Tibial artery (tissue), 4 donors: ENCODE data around the gene ACAD10.
A peak's percentile ranks its signal among the peaks of the same experiment; 100 is the strongest.

Source experiments
- DNase-seq, 2 donors: peaks; one replicate each; pipeline ENCODE4 v3.0.0-alpha.2; 2019
- H3K27ac ChIP-seq, 2 donors: fragments of 200-600 bp; sonication (generic) in 1 of 2; 1 replicate in 1 of 2; 2 replicates in 1 of 2; pipeline ENCODE4 v1.5.1; 2018 to 2019; ENCODE audit warnings: mild to moderate bottlenecking in 1 of 2
- H3K27me3 ChIP-seq, 2 donors: fragments of 200-600 bp; sonication (generic) in 1 of 2; one replicate each; pipeline versions ENCODE4 v1.5.1 to v1.6.0; 2016 to 2019
- H3K36me3 ChIP-seq, 3 donors: fragments of 200-600 bp; sonication (generic) in 2 of 3; one replicate each; pipeline ENCODE4 v1.5.1; 2016 to 2019; ENCODE audit warnings: mild to moderate bottlenecking in 2 of 3
- H3K4me1 ChIP-seq, 4 donors: fragments of 200-600 bp; sonication (generic) in 2 of 4; 1 replicate in 3 of 4; 2 replicates in 1 of 4; pipeline ENCODE4 v1.5.1; 2016 to 2019
- H3K4me3 ChIP-seq, 2 donors: fragments of 200-600 bp; sonication (generic) in 1 of 2; 1 replicate in 1 of 2; 2 replicates in 1 of 2; pipeline ENCODE4 v1.5.1; 2018 to 2019; ENCODE audit warnings: mild to moderate bottlenecking in 2 of 2
- H3K9me3 ChIP-seq, 3 donors: fragments of 200-600 bp; sonication (generic) in 1 of 3; one replicate each; pipeline ENCODE4 v1.5.1; 2016 to 2019
- intact Hi-C: fragments of 100-400 bp; cut with DNase I; formaldehyde crosslinking; loops from one replicate; pipeline ENCODE4 v1.15.0; 2023; ENCODE audit warnings: low total_unique reads
- TF ChIP-seq, protein P1 (sequence below), 2 experiments: fragments of 200-600 bp in 1 of 2; fragments of 450-650 bp in 1 of 2; IDR thresholded peaks; one replicate each; pipeline ENCODE4 v1.5.1; 2017 to 2019; ENCODE audit warnings: antibody characterized with exemption in 2 of 2, mild to moderate bottlenecking in 1 of 2, moderate library complexity in 1 of 2

ACAD10 gene

DNA sequence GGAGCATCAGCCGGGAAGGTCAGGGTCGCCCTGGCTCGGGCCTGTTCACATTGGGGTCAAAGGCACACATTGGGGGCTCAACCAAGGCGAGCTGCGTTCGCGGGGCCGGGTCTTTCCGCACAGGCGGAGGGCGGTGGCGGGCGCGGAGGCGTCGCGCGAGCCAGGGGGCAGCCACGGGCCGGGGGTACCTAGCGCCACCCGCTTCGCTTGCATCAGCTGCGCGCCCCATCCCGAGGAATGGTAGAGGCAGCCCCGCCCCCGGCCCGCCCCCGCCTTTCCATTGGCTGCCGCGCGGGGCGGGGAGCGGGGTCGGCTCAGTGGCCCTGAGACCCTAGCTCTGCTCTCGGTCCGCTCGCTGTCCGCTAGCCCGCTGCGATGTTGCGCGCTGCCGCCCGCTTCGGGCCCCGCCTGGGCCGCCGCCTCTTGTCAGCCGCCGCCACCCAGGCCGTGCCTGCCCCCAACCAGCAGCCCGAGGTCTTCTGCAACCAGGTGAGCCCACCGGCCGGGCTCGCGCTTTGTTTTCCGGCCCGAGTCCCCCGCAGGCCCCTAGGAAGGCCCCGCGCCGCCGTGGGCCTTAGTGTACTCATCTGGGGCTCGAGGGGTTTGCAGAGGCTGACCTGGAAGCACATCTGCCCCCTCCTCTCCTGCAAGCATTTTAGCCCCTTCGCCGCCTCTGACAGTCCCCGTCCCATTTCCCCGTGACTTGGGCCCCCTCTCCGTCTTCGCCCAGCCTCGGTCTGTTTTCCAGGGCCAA is 80.9 kb downstream of the ACAD10 start, which contains the start of gene ALDH2:
Gene ALDH2, plus strand, starts transcription at position 326 of the 754 bp plus-strand sequence. Its CDS starts 50 bp downstream, at position 376.
- peaks cover 0 to 45% (median 29%) of the 10 kb centered on the region in 4 donors for H3K4me1 ChIP-seq
- no peaks in the 10 kb centered on the region for H3K27me3 ChIP-seq
- no peaks in the 10 kb centered on the region for H3K36me3 ChIP-seq
- peak; percentile 81 to 91 for DNase-seq
- intact Hi-C loops: no loop called here
- H3K4me3 ChIP-seq: peak within 1 kb of the TSS; percentile 80 to 88
- TF ChIP-seq, protein P1, sequence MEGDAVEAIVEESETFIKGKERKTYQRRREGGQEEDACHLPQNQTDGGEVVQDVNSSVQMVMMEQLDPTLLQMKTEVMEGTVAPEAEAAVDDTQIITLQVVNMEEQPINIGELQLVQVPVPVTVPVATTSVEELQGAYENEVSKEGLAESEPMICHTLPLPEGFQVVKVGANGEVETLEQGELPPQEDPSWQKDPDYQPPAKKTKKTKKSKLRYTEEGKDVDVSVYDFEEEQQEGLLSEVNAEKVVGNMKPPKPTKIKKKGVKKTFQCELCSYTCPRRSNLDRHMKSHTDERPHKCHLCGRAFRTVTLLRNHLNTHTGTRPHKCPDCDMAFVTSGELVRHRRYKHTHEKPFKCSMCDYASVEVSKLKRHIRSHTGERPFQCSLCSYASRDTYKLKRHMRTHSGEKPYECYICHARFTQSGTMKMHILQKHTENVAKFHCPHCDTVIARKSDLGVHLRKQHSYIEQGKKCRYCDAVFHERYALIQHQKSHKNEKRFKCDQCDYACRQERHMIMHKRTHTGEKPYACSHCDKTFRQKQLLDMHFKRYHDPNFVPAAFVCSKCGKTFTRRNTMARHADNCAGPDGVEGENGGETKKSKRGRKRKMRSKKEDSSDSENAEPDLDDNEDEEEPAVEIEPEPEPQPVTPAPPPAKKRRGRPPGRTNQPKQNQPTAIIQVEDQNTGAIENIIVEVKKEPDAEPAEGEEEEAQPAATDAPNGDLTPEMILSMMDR (IDR thresholded peaks at IDR 0.05): no peak
- no peaks in the 10 kb centered on the region for H3K9me3 ChIP-seq
- peak within 1 kb of the TSS; percentile 86 to 94 for H3K27ac ChIP-seq

DNA sequence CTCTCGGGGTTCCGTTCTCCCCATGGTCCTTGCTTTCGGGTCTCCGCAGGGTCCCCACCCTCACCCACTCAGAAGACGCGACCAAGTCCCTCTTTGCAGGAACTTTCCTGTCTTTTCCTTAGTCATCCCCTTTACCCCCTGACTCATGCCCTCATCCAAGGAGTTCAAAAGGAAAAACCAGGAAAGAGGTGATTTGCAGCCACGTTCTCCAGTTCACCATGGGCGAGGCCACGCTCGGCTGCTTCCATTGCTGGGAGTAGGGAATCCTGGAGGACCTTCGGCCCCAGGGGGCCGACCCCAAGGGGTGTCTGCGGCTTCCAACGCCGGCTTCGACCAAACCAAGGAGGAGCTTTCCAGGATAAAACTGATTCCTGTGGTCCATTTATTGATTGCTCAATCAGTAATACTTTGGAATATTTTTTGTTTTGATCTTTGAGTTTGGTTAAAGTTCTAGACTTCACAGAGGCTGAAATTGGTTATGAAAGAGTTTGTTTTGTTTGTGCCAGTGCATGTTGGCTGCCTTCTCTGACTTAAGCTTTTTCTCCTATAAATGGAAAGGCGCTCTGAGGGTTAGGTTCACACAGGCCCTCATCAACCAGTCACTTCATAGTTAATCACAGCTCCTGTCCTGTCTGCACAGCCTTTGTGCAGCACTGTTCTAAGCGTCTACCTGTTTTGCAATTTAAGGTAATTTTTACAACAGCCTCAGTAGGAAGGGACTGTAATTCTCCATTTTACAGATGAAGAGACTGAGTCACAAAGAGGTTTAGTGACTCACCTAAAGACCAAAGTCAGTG is 81.7 kb downstream of the ACAD10 start:
- Histone ChIP-seq H3K27me3 (no peaks in the 10 kb centered on the region), H3K4me3 (peak overlapping the region; percentile 80 to 88), H3K9me3 (no peaks in the 10 kb centered on the region), H3K4me1 (peaks cover 0 to 48% (median 29%) of the 10 kb centered on the region in 4 donors), H3K36me3 (no peaks in the 10 kb centered on the region), H3K27ac (peak overlapping the region; percentile 86 to 94)
- TF ChIP-seq, protein P1 (IDR thresholded peaks at IDR 0.05): no peak
- no peak for DNase-seq
- intact Hi-C loops: no loop called here

DNA sequence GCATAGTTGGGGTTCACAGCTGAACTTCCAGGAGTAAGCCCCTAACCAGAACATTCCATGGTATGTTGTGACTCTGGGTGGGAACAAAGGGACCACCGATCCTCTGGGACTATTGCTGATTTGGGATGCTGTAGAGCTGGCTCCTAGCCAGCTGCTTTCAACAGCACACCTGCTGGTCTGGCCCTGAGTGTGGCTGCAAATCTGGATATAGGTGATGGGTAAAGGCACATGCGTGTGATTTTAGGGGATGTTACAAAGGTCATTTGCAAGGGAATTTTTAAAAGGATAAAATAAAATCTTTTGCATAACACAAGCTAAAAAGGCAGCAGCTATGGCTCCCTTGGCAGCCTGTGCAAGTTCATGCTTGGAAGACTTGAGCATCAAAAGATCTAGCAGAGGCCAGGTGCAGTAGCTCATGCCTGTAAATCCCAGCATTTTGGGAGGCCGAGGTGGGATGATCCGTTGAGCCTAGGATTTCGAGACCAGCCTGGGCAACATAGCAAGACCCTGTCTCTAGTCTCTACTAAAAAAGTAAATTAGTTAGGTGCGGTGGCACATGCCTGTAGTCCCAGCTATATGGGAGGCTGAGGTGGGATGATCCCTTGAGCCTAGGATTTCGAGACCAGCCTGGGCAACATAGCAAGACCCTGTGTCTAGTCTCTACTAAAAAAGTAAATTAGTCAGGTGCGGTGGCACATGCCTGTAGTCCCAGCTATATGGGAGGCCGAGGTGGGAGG is 82.5 kb downstream of the ACAD10 start:
- Histone ChIP-seq H3K27ac (peak overlapping the region; percentile 86 to 94), H3K4me1 (peaks cover 0 to 56% (median 35%) of the 10 kb centered on the region in 4 donors), H3K27me3 (no peaks in the 10 kb centered on the region), H3K36me3 (no peaks in the 10 kb centered on the region), H3K9me3 (no peaks in the 10 kb centered on the region), H3K4me3 (peak overlapping the region; percentile 80 to 88)
- TF ChIP-seq, protein P1 (IDR thresholded peaks at IDR 0.05): no peak
- no peak for DNase-seq
- intact Hi-C loops: no loop called here

DNA sequence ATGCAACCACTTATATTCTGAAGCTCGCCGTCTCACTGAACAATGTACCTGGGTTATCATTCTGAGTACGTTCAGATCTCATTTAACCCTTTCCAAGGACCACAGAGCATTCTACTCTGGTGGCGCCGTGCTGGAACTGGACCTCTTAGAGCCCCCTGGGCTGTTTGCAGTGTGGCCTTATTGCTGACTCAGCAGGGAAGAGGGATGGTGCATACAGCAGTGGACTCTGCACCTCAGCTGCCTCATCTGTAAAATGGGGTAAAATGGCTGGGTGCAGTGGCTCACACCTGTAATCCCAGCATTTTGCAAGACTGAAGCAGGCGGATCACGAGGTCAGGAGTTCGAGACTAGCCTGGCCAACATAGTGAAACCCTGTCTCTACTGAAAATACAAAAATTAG is 83.7 kb downstream of the ACAD10 start:
- H3K4me3 ChIP-seq: no peak overlapping the region
- H3K27ac ChIP-seq: no peak overlapping the region
- no peaks in the 10 kb centered on the region for H3K9me3 ChIP-seq
- intact Hi-C loops: no loop called here
- DNase-seq: no peak
- TF ChIP-seq, protein P1 (IDR thresholded peaks at IDR 0.05): no peak
- H3K4me1 ChIP-seq: peaks cover 0 to 69% (median 47%) of the 10 kb centered on the region in 4 donors
- no peaks in the 10 kb centered on the region for H3K27me3 ChIP-seq
- no peaks in the 10 kb centered on the region for H3K36me3 ChIP-seq

DNA sequence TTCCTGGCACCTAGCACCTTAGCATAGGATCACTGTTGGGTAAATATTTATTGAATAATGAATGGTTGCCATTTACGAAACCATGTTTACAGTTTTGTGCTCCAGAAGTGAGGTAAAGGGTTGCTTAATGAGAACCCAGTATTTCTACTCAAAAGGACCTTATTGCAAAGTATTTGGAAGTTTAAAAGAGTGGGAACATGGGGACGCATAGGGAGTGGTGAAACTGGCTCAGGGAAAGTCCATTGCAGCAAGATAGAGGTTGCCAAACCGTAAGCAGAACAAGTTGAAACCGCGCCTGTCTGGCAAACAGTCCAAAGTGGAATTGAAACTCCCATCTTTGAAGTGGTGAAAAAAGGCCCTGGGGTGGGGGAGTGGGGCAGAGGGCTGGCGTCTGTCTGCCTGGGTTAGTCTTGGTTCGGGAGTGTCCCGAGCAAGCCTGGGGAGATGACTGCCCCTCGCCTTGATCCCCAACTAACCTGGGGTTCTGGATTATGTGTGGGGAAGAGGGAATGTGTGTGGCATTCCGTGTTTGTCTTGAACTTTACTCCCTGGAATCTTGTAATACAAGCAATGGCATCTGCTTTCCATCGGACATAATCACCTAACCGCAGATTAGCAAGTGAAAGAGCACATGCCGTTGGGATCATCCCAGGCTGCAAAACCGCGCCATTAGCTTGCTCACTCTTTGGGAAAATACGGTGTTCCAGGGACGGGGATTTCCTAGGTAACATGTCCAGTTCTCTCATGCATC is 88.1 kb downstream of the ACAD10 start:
- intact Hi-C loops: no loop called here
- peak overlapping the region; percentile 83 to 92 for H3K27ac ChIP-seq
- peak overlapping the region; percentile 8 to 24 for H3K4me3 ChIP-seq
- DNase-seq: peak; percentile 88 to 89
- TF ChIP-seq, protein P1 (IDR thresholded peaks at IDR 0.05): no peak
- peaks cover 0 to 6% (median 0%) of the 10 kb centered on the region in 3 donors for H3K36me3 ChIP-seq
- H3K4me1 ChIP-seq: peaks cover 5 to 91% (median 62%) of the 10 kb centered on the region in 4 donors
- H3K27me3 ChIP-seq: no peaks in the 10 kb centered on the region
- H3K9me3 ChIP-seq: no peaks in the 10 kb centered on the region
